Activated T-cell treated with anti-CD3 and anti-CD28 coated beads, Interleukin-2, amount 50 U/mL, for 72 hours (primary cell): ENCODE data around the gene FMNL2. TPM values are rescaled to one million over a fixed set of nuclear protein-coding genes. Genes with fewer than 3 reads are reported as not detected.
A peak's percentile ranks its signal among the peaks of the same experiment; 100 is the strongest.

ENCODE experiments used
- ATAC-seq, 2 donors: fragments of 150-1000 bp; cut with Tn5 transposase; replicated peaks in 1 of 2; 2 replicates each; pipeline ENCODE4 v1.10.0; 2021; ENCODE audit warnings: moderate library complexity in 2 of 2, mild to moderate bottlenecking in 1 of 2
- DNase-seq, 2 donors: peaks; one replicate each; pipeline ENCODE4 v3.0.0; 2021 to 2022; ENCODE audit warnings: mixed read lengths in 1 of 2
- H3K27ac Mint-ChIP-seq: one replicate; pipeline ENCODE4 v1.8.0; 2022; ENCODE audit warnings: mild to moderate bottlenecking, moderate library complexity, mixed read lengths
- H3K27me3 Mint-ChIP-seq: one replicate; pipeline ENCODE4 v1.8.0; 2022; ENCODE audit warnings: low read depth, mixed read lengths
- H3K36me3 Mint-ChIP-seq, 2 donors: one replicate each; pipeline ENCODE4 v1.8.0; 2022; ENCODE audit warnings: mixed read lengths in 2 of 2, mild to moderate bottlenecking in 1 of 2; ENCODE audit not compliant: insufficient read depth in 2 of 2
- H3K4me1 Mint-ChIP-seq: one replicate; pipeline ENCODE4 v1.8.0; 2022; ENCODE audit warnings: low read depth, mixed read lengths
- H3K4me3 Mint-ChIP-seq, 2 donors: one replicate each; pipeline ENCODE4 v1.8.0; 2022; ENCODE audit warnings: mild to moderate bottlenecking in 2 of 2, mixed read lengths in 2 of 2, moderate library complexity in 2 of 2
- H3K9me3 Mint-ChIP-seq, 2 donors: one replicate each; pipeline ENCODE4 v1.8.0; 2022; ENCODE audit warnings: mixed read lengths in 2 of 2
- total RNA-seq, 2 donors: library from RNA; stranded (reverse); gene quantifications; one replicate each; pipeline ENCODE4 v1.2.3, GENCODE V29; 2022

The FMNL2 gene
- total RNA-seq, 2 donors from 2014 or later, result 3.5 to 4.7 TPM

- DNase-seq (no peak), ATAC-seq (no peak)
- no peaks in the 10 kb centered on the region for H3K27me3 Mint-ChIP-seq
- H3K9me3 Mint-ChIP-seq, result no peaks in the 10 kb centered on the region
- H3K36me3 Mint-ChIP-seq, result no peaks in the 10 kb centered on the region
- H3K4me3 Mint-ChIP-seq, result no peak overlapping the region
- H3K4me1 Mint-ChIP-seq, result no peaks in the 10 kb centered on the region
- no peak overlapping the region for H3K27ac Mint-ChIP-seq
Observed at GRCh38 chr2:152638056-152638455, 303.1 kb downstream of the FMNL2 start.

- no peaks in the 10 kb centered on the region for H3K36me3 Mint-ChIP-seq
- DNase-seq, result no peak
- ATAC-seq, result no peak
- no peak overlapping the region for H3K4me3 Mint-ChIP-seq
- no peaks in the 10 kb centered on the region for H3K4me1 Mint-ChIP-seq
- H3K27me3 Mint-ChIP-seq, result no peaks in the 10 kb centered on the region
- no peak overlapping the region for H3K27ac Mint-ChIP-seq
- H3K9me3 Mint-ChIP-seq, result no peaks in the 10 kb centered on the region
Observed at GRCh38 chr2:152638590-152638989, 303.6 kb downstream of the FMNL2 start.

GRCh38 chr2:152644189-152644873 lies 309.4 kb downstream of the FMNL2 start:
- DNase-seq (no peak), ATAC-seq (no peak)
- no peaks in the 10 kb centered on the region for H3K27me3 Mint-ChIP-seq
- H3K4me3 Mint-ChIP-seq, result no peak overlapping the region
- H3K9me3 Mint-ChIP-seq, result no peaks in the 10 kb centered on the region
- no peaks in the 10 kb centered on the region for H3K4me1 Mint-ChIP-seq
- peaks cover 0 to 2% of the 10 kb centered on the region in 2 donors for H3K36me3 Mint-ChIP-seq
- no peak overlapping the region for H3K27ac Mint-ChIP-seq

- no peak overlapping the region for H3K27ac Mint-ChIP-seq
- H3K27me3 Mint-ChIP-seq, result no peaks in the 10 kb centered on the region
- H3K4me3 Mint-ChIP-seq, result no peak overlapping the region
- DNase-seq (no peak), ATAC-seq (no peak)
- H3K4me1 Mint-ChIP-seq, result no peaks in the 10 kb centered on the region
- no peaks in the 10 kb centered on the region for H3K9me3 Mint-ChIP-seq
- H3K36me3 Mint-ChIP-seq, result peaks cover 2 to 5% of the 10 kb centered on the region in 2 donors
Observed at GRCh38 chr2:152646264-152646663, 311.3 kb downstream of the FMNL2 start.

- DNase-seq (no peak), ATAC-seq (no peak)
- H3K27me3 Mint-ChIP-seq, result no peaks in the 10 kb centered on the region
- H3K4me1 Mint-ChIP-seq, result no peaks in the 10 kb centered on the region
- H3K9me3 Mint-ChIP-seq, result no peaks in the 10 kb centered on the region
- H3K4me3 Mint-ChIP-seq, result no peak overlapping the region
- no peak overlapping the region for H3K27ac Mint-ChIP-seq
- H3K36me3 Mint-ChIP-seq, result peaks cover 2 to 6% of the 10 kb centered on the region in 2 donors
Observed at GRCh38 chr2:152646775-152647174, 311.8 kb downstream of the FMNL2 start.

- Mint-ChIP-seq H3K27ac (peak overlapping the region; percentile 76), H3K36me3 (peaks cover 2 to 6% of the 10 kb centered on the region in 2 donors), H3K27me3 (no peaks in the 10 kb centered on the region), H3K4me1 (no peaks in the 10 kb centered on the region), H3K9me3 (no peaks in the 10 kb centered on the region), H3K4me3 (no peak overlapping the region)
- ATAC-seq (no peak), DNase-seq (no peak)
Observed at GRCh38 chr2:152647552-152647951, 312.6 kb downstream of the FMNL2 start.

- H3K36me3 Mint-ChIP-seq, result peaks cover 2 to 6% of the 10 kb centered on the region in 2 donors
- no peaks in the 10 kb centered on the region for H3K4me1 Mint-ChIP-seq
- no peak overlapping the region for H3K4me3 Mint-ChIP-seq
- DNase-seq (no peak), ATAC-seq (no peak)
- no peaks in the 10 kb centered on the region for H3K9me3 Mint-ChIP-seq
- H3K27me3 Mint-ChIP-seq, result no peaks in the 10 kb centered on the region
- no peak overlapping the region for H3K27ac Mint-ChIP-seq
Observed at GRCh38 chr2:152648336-152648735, 313.4 kb downstream of the FMNL2 start.

- Mint-ChIP-seq H3K27me3 (no peaks in the 10 kb centered on the region), H3K36me3 (peaks cover 2 to 7% of the 10 kb centered on the region in 2 donors), H3K4me3 (no peak overlapping the region), H3K27ac (no peak overlapping the region), H3K9me3 (no peaks in the 10 kb centered on the region), H3K4me1 (no peaks in the 10 kb centered on the region)
- no peak for ATAC-seq
- no peak for DNase-seq
Observed at GRCh38 chr2:152649997-152650396, 315.0 kb downstream of the FMNL2 start.

- Mint-ChIP-seq H3K36me3 (peaks cover 2 to 10% of the 10 kb centered on the region in 2 donors), H3K27ac (peak overlapping the region; percentile 1), H3K4me3 (no peak overlapping the region), H3K4me1 (peaks cover under 1% of the 10 kb centered on the region), H3K27me3 (no peaks in the 10 kb centered on the region), H3K9me3 (no peaks in the 10 kb centered on the region)
- DNase-seq (no peak), ATAC-seq (no peak)
Observed at GRCh38 chr2:152650768-152651371, 315.9 kb downstream of the FMNL2 start.

- H3K4me3 Mint-ChIP-seq, result no peak overlapping the region
- H3K4me1 Mint-ChIP-seq, result peaks cover 9% of the 10 kb centered on the region
- H3K9me3 Mint-ChIP-seq, result no peaks in the 10 kb centered on the region
- ATAC-seq (no peak), DNase-seq (no peak)
- H3K27me3 Mint-ChIP-seq, result no peaks in the 10 kb centered on the region
- no peak overlapping the region for H3K27ac Mint-ChIP-seq
- peaks cover 5 to 16% of the 10 kb centered on the region in 2 donors for H3K36me3 Mint-ChIP-seq
Observed at GRCh38 chr2:152651834-152652233, 316.9 kb downstream of the FMNL2 start.

GRCh38 chr2:152655880-152656279 lies 320.9 kb downstream of the FMNL2 start:
- no peaks in the 10 kb centered on the region for H3K27me3 Mint-ChIP-seq
- no peaks in the 10 kb centered on the region for H3K9me3 Mint-ChIP-seq
- H3K36me3 Mint-ChIP-seq, result peaks cover 7 to 33% of the 10 kb centered on the region in 2 donors
- peak overlapping the region; percentile 82 for H3K27ac Mint-ChIP-seq
- H3K4me3 Mint-ChIP-seq, result no peak overlapping the region
- DNase-seq (no peak), ATAC-seq (peak; percentile 53 to 72)
- H3K4me1 Mint-ChIP-seq, result peaks cover 27% of the 10 kb centered on the region

GRCh38 chr2:152657043-152657442 lies 322.1 kb downstream of the FMNL2 start:
- Mint-ChIP-seq H3K36me3 (peaks cover 7 to 30% of the 10 kb centered on the region in 2 donors), H3K9me3 (no peaks in the 10 kb centered on the region)

GRCh38 chr2:152658221-152658620 lies 323.2 kb downstream of the FMNL2 start:
- H3K4me3 Mint-ChIP-seq, result no peak overlapping the region
- H3K27ac Mint-ChIP-seq, result no peak overlapping the region
- no peak for ATAC-seq
- peaks cover 27% of the 10 kb centered on the region for H3K4me1 Mint-ChIP-seq
- peaks cover 7 to 31% of the 10 kb centered on the region in 2 donors for H3K36me3 Mint-ChIP-seq
- DNase-seq, result no peak
- no peaks in the 10 kb centered on the region for H3K27me3 Mint-ChIP-seq
- no peaks in the 10 kb centered on the region for H3K9me3 Mint-ChIP-seq

More at GRCh38 chr2:152657043-152657442, 322.1 kb downstream of the FMNL2 start:
- Mint-ChIP-seq H3K4me3 (no peak overlapping the region), H3K4me1 (peaks cover 27% of the 10 kb centered on the region), H3K27ac (no peak overlapping the region), H3K27me3 (no peaks in the 10 kb centered on the region)
- ATAC-seq, result peak in 1 of 2 donors; percentile 43
- no peak for DNase-seq

- DNase-seq (no peak), ATAC-seq (no peak)
- Mint-ChIP-seq H3K4me1 (peaks cover 24% of the 10 kb centered on the region), H3K9me3 (no peaks in the 10 kb centered on the region), H3K27ac (no peak overlapping the region), H3K36me3 (peaks cover 10 to 40% of the 10 kb centered on the region in 2 donors), H3K27me3 (no peaks in the 10 kb centered on the region), H3K4me3 (no peak overlapping the region)
Observed at GRCh38 chr2:152661076-152661475, 326.1 kb downstream of the FMNL2 start.
